Measurements from ENCODE around the gene ALX3.
A peak's percentile ranks its signal among the peaks of the same experiment; 100 is the strongest.

The ALX3 gene

GRCh38 chr1:110070671-110071242 is at the start of gene ALX3:
TSS of gene ALX3 (minus strand) at chr1:110070672. CDS start at chr1:110070612, 60 bp downstream.
- DNase-seq (ENCODE audit: low read depth) = no peak

GRCh38 chr1:110119843-110120242 is 49.4 kb upstream of the ALX3 start:
- DNase-seq (ENCODE audit: low read depth) = no peak

DNA sequence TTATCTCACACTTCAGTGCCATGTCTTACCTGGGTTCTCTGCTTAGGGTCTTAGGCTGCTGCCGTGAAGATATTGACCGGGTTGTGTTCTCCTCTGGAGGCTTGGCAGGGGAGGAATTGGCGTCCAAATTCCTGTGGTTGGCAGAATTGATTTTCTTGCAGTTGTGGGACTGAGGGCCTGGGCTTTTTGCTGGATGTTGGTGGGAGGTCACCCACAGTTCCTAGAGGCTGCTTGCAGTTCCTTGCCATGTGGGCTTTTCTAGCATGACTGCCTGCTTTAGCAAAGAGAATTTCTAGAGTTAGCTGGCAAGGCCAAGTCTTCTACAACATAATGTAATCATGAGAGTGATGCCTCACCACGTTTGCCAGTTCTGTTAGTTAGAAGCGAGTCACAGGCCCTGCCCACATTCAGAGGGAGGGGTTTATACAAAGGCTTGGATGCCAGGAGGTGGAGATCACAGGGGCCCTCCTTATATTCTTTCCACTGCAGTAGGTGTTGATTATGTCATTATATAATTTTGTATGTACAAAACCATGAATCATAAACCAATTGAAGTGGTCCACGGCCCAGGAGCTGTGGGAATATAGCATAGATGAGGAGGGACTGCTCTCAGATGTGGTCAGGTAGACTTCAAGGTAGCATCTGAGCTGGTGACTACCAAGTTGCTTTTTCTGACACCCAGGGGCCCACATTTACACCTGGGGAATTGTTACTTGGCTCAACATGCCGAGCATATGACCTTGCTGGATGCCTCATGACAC is 48.3 kb upstream of the ALX3 start:
- DNase-seq (ENCODE audit: low read depth) = peak; percentile 38

DNA sequence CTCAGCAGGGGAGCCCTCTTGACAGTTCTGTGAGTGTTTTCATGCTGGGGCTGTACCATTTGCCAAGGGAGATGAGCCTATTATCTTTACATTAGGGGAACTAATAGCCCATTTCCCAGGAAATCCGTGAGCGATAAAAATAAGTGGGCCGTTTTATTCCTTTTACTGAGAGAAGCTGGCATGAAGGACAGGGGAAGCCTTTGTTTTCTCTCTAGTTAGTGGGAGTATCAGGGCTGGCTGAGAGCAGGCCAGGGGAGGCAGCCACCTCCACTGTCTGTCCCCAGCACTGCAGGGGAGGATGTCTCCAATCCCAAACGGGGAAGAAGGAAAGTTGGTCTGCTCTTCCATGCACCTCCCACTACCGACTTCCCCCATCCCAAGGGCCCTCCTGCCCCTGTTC is 44.3 kb upstream of the ALX3 start:
- no peak for DNase-seq (ENCODE audit: low read depth)

DNA sequence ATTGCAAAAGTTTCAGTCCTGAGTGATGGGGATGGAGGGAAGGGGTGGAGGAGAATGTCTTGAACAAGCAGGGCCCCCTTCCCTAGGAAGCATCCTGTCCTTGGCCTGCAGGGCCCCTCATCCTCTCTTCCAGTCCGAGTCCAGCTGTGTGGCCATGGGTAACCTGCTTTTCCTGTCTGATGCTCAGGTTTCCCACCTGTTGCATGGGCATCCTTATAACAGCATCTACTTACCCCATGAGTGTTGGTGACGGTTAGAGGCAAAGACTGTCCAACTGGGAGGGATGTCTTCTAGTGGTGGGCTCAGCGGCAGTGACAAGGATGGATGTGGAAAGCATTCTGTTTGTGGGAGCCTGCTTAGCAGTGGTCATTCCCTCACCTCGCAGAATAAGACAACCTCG is 43.7 kb upstream of the ALX3 start:
- no peak for DNase-seq (ENCODE audit: low read depth)

- DNase-seq (ENCODE audit: low read depth) = no peak
These were observed 43.1 kb upstream of the ALX3 start for GRCh38 chr1:110113551-110113950.

DNA sequence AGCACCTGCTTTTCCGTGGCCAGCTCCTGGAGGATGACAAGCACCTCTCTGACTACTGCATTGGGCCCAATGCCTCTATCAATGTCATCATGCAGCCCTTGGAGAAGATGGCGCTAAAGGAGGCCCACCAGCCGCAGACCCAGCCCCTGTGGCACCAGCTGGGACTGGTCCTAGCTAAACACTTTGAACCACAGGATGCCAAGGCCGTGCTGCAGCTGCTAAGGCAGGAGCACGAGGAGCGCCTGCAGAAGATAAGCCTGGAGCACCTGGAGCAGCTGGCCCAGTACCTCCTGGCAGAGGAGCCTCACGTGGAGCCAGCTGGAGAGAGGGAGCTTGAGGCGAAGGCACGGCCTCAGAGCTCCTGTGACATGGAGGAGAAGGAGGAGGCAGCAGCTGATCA is 42.2 kb upstream of the ALX3 start:
- DNase-seq (ENCODE audit: low read depth) = no peak

DNA sequence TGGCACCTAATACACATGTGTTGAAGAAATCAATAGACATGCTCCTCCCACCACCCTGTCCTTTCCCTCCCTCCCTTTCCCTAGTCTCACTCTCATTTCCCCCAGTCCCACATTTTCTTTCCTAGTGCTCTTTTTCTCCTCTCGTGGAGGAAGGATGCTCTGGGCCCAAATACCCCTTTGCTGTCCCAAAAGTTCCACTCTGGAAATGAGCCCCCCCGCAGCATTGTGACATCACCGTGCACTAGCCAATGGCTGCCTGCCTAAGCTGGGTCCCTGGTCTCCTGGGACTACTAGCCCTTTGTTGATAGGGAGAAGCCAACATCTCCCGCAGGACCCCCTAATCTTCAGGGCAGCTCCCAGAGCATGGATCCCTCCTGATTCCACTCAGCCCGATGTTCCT is 41.7 kb upstream of the ALX3 start, which contains the start of gene UBL4B:
TSS of gene UBL4B (plus strand) at position 301 of the 400 bp plus-strand sequence. CDS start at position 393, 92 bp downstream.
- DNase-seq (ENCODE audit: low read depth) = no peak

GRCh38 chr1:110111081-110111480 is 40.6 kb upstream of the ALX3 start:
- no peak for DNase-seq (ENCODE audit: low read depth)

DNA sequence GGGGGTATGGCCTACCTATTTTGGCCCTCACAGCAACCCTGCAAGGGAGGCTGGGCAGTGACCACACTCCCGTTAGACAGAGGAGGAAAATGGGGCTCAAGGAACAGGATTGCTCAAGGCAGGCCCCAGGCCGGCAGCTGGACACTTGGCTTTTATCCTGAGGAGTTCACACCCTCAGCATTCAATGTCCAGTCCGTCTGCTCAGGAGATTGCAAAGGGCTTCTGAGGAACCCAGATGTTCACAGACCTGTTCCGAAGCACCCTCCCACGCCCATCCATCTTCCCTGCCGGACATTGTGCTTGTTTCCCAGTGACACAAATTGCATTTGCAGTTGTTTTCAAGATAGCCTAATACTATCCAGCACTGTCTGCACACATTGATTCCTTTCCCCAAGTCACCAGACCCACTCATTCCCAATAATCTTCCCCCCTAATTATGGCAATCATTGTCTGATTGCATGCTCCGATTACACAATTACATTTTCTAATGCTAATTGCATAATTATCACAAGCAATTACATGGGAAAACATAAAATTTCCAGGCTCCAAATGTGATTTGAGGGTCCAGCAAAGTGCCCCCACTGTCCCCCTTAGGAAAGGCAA is 37.5 kb upstream of the ALX3 start:
- no peak for DNase-seq (ENCODE audit: low read depth)

- DNase-seq (ENCODE audit: low read depth) = peak; percentile 20
These were observed 35.8 kb upstream of the ALX3 start for GRCh38 chr1:110106013-110106941.

DNA sequence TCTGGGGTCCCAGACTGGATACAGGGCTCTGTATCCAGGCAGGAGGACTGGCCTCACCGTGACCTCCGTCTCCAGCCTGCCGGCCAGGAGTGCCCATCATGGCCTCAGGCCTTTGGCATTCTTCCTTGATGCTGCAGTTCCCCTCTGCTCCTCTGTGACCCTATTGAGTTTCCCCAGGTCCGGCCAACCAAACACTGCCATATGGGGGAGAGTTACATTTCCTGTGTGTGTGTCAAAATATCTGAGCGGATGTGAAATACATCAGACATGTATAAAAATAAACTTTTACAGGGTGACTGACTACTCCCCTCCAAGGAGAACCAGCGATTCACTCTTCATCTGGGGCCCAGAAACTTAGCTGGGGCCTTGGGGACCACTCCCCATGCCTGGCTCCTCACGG is 31.6 kb upstream of the ALX3 start:
- no peak for DNase-seq (ENCODE audit: low read depth)

DNA sequence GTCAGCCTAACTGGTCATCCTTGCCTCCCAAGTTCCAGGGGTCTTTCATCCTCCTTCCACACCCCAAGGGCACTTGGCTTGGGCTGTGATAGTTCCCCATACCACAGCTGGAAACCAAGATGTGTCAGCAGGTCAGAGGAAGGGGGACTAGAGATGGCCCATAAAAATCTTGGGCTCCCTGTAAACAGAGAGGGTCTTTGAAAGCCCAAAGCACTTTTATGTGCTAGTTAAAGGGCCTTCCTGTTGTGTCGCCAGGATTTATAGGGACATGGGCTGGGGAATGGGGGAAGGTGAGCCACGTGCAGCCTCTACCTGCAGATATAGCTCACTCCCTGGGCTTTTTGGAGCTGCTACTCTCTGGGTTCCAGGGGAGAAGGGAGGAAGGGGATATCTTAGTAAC is 29.9 kb upstream of the ALX3 start:
- DNase-seq (ENCODE audit: low read depth) = no peak

DNA sequence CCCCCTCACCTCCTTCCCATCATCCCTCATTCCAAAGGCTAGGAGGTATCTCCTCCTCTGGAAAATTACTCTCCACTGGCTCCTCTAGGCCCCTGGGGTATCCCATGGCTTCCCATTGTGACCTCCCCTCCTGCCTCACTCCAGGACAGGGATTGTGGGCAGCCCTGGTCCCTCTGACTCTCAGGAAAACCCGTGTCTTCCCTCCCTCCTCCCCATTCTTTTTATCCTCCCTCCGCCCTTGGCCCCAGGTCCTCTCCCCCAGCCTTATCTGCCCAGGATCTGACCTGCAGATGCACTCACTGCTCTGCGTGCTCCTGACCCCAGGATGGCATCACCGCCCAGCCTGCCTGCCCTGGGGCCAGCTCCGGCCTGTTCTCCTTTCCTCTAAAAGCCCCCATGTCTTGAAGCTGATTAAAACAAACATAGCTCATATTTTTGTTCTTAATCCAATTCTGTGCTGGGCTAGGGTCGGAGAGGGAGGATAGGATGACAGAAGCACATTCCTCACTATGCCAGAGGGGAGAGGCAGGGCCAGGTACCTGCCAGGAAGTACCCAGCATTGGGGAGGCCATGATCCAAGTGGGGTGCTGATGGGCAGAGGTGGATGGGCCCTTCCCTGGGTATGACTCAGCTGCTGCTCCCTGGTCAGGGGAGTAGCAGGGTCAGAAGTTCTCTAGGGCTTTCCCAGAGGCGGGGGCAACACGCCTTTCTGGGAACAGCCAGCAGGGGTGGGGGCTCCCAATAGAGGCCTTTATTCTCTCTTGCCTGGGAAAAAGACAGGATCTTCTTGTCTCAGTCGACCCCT is 28.0 kb upstream of the ALX3 start:
- DNase-seq (ENCODE audit: low read depth) = no peak

DNA sequence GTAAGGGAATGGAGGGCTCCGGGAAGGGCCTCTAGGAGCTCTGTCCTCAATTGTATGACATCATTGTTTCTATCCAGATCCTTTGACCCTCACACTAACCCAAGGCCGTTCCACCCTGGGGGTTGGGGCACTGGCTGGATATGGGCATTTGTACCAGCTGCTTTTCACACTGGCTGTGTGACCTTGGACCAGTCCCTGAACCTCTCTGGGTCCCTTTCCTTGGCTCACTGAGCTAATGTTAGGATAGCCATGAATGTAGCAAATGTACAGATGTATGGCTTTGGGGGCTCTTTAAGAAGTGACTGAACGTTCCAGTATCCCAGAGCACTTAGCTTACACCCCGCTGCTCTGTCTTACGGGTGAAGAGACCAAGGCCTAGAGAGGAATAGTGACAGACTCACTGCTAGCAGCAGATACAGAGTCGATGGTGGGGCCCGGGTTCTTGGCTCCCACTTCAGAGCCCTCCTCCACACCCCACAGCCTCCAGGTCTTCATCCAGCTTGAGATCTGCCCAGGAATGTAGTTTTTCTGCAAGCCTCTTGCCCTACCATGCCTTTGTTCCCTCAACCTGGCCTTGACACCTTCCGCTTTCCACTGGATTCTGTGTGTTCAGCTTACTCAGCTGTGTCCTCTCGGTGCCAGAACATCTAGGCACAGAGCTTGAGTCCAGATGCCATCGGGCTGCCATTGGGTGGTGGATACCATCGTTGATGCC is 27.2 kb upstream of the ALX3 start:
- DNase-seq (ENCODE audit: low read depth) = no peak

- no peak for DNase-seq (ENCODE audit: low read depth)
These were observed 24.6 kb upstream of the ALX3 start for GRCh38 chr1:110094931-110095654.

GRCh38 chr1:110092991-110093390 is 22.5 kb upstream of the ALX3 start:
- no peak for DNase-seq (ENCODE audit: low read depth)

GRCh38 chr1:110091791-110092190 is 21.3 kb upstream of the ALX3 start:
- DNase-seq (ENCODE audit: low read depth) = no peak

- no peak for DNase-seq (ENCODE audit: low read depth)
These were observed 20.9 kb upstream of the ALX3 start for GRCh38 chr1:110091381-110091780.

Measured in HS-5 (cell line).